ENCODE results near the gene CTIF. TPM values are rescaled to one million over a fixed set of nuclear protein-coding genes. Genes with fewer than 3 reads are reported as not detected.

CTIF gene
- total and polyA plus RNA-seq, 5 donors: 41.0 to 78.2 (median 48.5) TPM

DNA sequence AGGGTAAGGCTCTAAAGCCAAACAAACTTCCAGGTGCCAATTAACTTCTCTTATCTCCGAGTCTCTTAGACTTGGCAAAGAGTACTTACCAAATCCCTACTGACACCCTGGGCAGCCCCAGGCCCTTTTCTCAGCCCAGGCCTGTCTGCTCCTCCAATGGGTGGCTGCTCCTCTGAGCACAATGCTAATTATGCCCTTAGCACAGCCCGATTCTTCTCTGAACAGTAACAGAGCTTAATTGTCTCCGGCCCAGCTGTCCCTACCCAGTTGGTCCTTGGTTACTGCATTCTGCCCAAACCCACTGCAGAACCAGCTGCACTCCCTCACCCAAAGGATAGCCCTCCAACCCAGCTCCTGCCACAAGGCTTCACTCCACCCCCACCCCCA, 301.7 kb downstream of the CTIF start:
- no peak for ATAC-seq
- H3K9me3 ChIP-seq (ENCODE audit: control insufficient read depth, low read length): no peaks in the 10 kb centered on the region
- intact Hi-C loops (cut with DNase I): loop anchor here in 1 of 4 donors (10.0 kb wide), 1 partner anchor 56 kb away; no protein-coding TSS in a partner anchor
- H3K27ac ChIP-seq (ENCODE audit: low read length): peak overlapping the region; percentile 67
- WGBS: 29% methylated on average over 3 of the region's 3 CpGs
- DNase-seq: peak; percentile 12 to 50 (median 41)
- peaks cover 21% of the 10 kb centered on the region for H3K4me1 ChIP-seq (ENCODE audit: control insufficient read depth, insufficient read depth, low read length)
- H3K27me3 ChIP-seq (ENCODE audit: control insufficient read depth, insufficient read depth): no peaks in the 10 kb centered on the region
- no peak overlapping the region for H3K4me3 ChIP-seq (ENCODE audit: low read length)

DNA sequence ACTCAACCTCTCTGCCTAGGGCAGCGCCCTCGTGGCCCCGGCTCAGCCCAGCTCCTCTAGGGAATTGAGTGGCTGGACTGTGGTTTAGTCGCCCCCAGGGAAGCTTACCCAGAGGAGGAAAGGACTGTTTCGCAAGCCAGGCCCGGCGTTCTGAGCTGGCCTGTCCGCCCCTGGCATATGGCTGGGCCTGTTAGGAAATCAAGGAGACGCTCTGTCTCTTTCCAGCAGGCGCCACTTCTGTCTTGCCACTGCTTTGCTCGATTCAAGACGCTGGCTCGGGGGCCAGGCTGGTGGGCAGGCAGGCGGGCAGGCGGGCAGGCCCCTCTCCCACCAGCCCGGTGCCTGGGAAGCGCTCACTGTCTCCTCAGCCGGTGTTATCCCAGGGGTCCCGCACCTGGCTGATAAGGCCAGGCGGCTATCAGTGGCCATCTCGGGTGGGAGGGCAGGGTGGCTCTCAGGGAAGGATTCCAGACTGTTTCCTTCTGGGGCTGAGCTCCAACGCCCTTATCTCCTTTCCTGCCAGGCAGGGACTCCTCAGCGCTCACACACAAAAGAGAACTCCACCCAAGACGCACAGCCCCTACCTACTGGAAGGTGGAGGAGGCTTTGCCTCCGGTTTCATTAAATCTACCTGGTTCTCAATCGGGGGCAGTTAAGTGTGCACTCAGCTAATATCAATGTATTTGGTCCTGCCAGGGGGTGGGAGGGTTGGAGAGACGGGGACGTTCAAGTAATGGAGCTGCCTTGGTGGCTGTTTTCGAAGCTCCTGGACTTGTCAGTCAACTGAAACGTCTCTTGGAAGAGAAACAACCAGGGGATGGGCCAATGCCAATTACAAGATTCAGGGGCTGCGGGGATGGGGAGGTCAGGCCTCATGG, 302.8 kb downstream of the CTIF start:
- H3K4me1 ChIP-seq (ENCODE audit: control insufficient read depth, insufficient read depth, low read length): peaks cover 21% of the 10 kb centered on the region
- H3K9me3 ChIP-seq (ENCODE audit: control insufficient read depth, low read length): no peaks in the 10 kb centered on the region
- DNase-seq (peak; percentile 86 to 90 (median 88)), ATAC-seq (peak; percentile 66 to 67)
- H3K27ac ChIP-seq (ENCODE audit: low read length): peak overlapping the region; percentile 93
- H3K4me3 ChIP-seq (ENCODE audit: low read length): no peak overlapping the region
- intact Hi-C loops (cut with DNase I): loop anchor here in 1 of 4 donors (10.0 kb wide), 1 partner anchor 57 kb away; no protein-coding TSS in a partner anchor
- no peaks in the 10 kb centered on the region for H3K27me3 ChIP-seq (ENCODE audit: control insufficient read depth, insufficient read depth)
- WGBS: 48% methylated on average over 31 of the region's 31 CpGs

DNA sequence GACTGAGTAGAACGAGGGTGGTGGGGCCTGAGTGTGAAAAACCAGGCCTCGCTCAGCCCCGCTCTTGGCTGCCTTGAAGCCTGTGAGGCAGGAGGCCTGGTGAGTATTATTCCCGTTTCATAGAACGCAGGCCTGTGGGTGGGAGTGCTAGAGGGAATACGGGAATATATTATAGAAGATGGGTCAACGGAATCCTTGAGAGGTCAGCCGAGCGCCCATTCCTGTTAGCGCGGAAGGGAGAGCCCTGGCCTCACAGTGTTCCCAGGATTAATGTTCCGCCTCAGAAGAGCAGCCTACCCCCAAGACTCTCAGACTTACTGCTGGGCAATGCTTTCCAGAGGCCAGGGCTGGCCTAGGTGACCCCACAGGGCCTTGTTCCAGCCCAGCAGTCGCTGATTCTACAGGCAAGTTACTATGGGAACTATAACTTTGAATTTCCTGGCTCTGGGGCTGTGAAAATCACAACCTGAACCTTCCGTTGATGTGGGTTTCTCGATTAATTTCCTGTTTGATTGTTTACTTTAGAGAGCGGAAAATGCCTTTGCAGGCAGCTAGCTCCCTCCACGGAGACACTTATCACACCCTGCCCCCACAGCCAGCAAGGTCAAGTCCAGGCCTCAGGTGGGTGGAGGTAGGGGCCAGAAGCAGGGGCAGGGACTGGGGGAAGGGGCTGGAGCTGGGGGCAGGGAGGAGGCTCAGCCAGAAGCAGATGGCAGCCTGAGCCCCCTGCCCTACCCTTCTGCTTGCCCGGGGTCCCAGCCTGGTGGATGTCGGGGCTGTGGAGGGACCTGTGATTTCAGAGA, 303.6 kb downstream of the CTIF start:
- H3K4me3 ChIP-seq (ENCODE audit: low read length): no peak overlapping the region
- ATAC-seq (peak; percentile 69 to 85), DNase-seq (peak; percentile 69 to 81 (median 78))
- intact Hi-C loops (cut with DNase I): loop anchor here in 1 of 4 donors (10.0 kb wide), 1 partner anchor 58 kb away; no protein-coding TSS in a partner anchor
- WGBS: 48% methylated on average over 19 of the region's 19 CpGs
- H3K9me3 ChIP-seq (ENCODE audit: control insufficient read depth, low read length): no peaks in the 10 kb centered on the region
- H3K4me1 ChIP-seq (ENCODE audit: control insufficient read depth, insufficient read depth, low read length): peaks cover 21% of the 10 kb centered on the region
- H3K27ac ChIP-seq (ENCODE audit: low read length): peak overlapping the region; percentile 93
- H3K27me3 ChIP-seq (ENCODE audit: control insufficient read depth, insufficient read depth): no peaks in the 10 kb centered on the region

DNA sequence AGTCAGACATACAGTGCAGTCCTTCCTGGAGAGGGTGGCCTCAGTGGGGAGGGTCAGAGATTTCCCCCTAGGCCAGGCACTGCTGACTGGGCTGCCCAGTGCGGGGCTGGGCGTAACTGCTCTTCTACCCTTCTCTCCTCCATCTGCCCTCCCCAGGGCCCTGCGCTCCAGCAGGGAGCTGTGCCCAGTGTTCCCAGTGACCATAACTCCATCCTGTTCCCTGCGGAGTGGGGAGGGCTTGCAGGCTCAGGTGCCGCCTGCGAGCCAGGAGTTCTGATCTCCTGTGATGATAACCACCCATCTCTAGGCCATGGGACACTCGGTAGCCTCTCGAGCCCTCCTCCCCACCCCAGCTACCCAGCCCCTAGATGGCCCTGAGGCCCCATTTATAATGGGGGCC, 304.3 kb downstream of the CTIF start:
- DNase-seq (peak; percentile 24 to 58 (median 48)), ATAC-seq (peak in 1 of 2 donors; percentile 1)
- H3K9me3 ChIP-seq (ENCODE audit: control insufficient read depth, low read length): no peaks in the 10 kb centered on the region
- intact Hi-C loops (cut with DNase I): loop anchor here in 1 of 4 donors (10.0 kb wide), 1 partner anchor 58 kb away; no protein-coding TSS in a partner anchor
- 85% methylated on average over 8 of the region's 8 CpGs for WGBS
- no peak overlapping the region for H3K27ac ChIP-seq (ENCODE audit: low read length)
- H3K4me1 ChIP-seq (ENCODE audit: control insufficient read depth, insufficient read depth, low read length): peaks cover 28% of the 10 kb centered on the region
- no peaks in the 10 kb centered on the region for H3K27me3 ChIP-seq (ENCODE audit: control insufficient read depth, insufficient read depth)
- no peak overlapping the region for H3K4me3 ChIP-seq (ENCODE audit: low read length)

DNA sequence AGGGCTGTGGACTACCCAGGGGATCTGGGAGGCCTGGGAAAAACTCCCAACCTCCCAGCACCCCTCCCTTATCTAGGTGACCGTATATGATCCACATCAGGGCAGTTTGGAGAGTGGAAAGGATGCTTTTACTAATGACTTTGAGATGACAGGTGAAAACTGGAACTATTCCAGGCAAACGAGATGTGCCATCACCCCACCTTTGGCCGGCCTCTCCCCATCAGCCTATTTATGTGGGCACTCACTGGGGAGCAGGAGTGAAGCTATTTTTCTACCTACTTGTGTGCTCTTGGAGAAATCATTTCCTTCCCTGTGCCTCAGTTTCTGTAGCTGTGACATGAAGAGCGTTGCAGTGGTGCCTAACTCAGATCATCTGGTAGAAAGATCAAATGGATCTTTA, 304.8 kb downstream of the CTIF start:
- Histone ChIP-seq H3K4me1 (ENCODE audit: control insufficient read depth, insufficient read depth, low read length) (peaks cover 32% of the 10 kb centered on the region), H3K27me3 (ENCODE audit: control insufficient read depth, insufficient read depth) (no peaks in the 10 kb centered on the region), H3K4me3 (ENCODE audit: low read length) (no peak overlapping the region), H3K9me3 (ENCODE audit: control insufficient read depth, low read length) (no peaks in the 10 kb centered on the region), H3K27ac (ENCODE audit: low read length) (no peak overlapping the region)
- ATAC-seq (no peak), DNase-seq (no peak)
- intact Hi-C loops (cut with DNase I): loop anchor here in 1 of 4 donors (10.0 kb wide), 1 partner anchor 59 kb away; no protein-coding TSS in a partner anchor
- WGBS: 70% methylated on average over 4 of the region's 4 CpGs

DNA sequence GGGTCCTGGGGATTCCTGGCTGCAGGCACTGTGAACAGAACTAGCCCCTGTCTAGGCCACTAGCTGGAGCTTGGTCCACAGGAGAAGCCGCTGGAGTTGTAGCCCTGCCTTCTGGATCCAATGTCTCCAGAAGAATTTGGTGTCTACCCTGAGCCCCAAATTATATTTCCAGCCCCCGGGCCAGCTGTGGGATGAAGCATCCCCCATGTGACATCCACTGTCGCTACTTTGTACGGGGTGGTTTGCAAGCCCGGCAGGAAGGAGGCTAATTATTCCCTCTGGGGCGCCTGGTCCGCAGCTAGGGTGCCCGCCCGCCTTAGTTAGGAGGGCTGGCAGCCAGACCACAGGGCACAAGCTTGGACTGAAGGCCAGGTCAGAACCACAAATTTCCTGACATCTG, 305.4 kb downstream of the CTIF start:
- no peak for ATAC-seq
- no peaks in the 10 kb centered on the region for H3K9me3 ChIP-seq (ENCODE audit: control insufficient read depth, low read length)
- intact Hi-C loops (cut with DNase I): loop anchor here in 1 of 4 donors (10.0 kb wide), 1 partner anchor 59 kb away; no protein-coding TSS in a partner anchor
- no peak overlapping the region for H3K27ac ChIP-seq (ENCODE audit: low read length)
- no peak overlapping the region for H3K4me3 ChIP-seq (ENCODE audit: low read length)
- DNase-seq: peak; percentile 6 to 31 (median 21)
- WGBS: 85% methylated on average over 9 of the region's 9 CpGs
- no peaks in the 10 kb centered on the region for H3K27me3 ChIP-seq (ENCODE audit: control insufficient read depth, insufficient read depth)
- peaks cover 31% of the 10 kb centered on the region for H3K4me1 ChIP-seq (ENCODE audit: control insufficient read depth, insufficient read depth, low read length)

DNA sequence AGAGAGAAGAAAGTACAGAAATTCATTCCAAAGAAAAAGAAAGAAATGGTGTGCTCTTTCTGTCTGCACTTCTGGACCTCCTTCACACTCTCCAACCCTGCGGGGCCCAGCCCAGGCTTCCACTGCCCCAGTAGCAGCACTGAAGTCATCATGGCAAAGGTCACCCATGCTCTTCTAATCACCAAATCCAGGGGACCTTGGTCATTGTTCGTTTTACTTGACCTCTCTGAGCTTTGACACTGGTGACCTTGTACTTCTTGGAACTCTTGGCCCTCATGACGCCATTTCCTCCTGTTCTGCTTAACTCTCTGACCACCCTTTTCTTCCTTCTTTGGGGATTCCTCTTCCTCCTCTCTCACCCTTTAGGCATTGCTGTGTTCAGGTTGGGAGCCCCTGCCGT, 306.3 kb downstream of the CTIF start:
- ATAC-seq (peak in 1 of 2 donors; percentile 40), DNase-seq (peak; percentile 49 to 66 (median 55))
- no peak overlapping the region for H3K4me3 ChIP-seq (ENCODE audit: low read length)
- WGBS: 68% methylated on average over 4 of the region's 4 CpGs
- intact Hi-C loops (cut with DNase I): loop anchor here in 1 of 4 donors (10.0 kb wide), 1 partner anchor 60 kb away; no protein-coding TSS in a partner anchor
- peaks cover 25% of the 10 kb centered on the region for H3K4me1 ChIP-seq (ENCODE audit: control insufficient read depth, insufficient read depth, low read length)
- no peaks in the 10 kb centered on the region for H3K27me3 ChIP-seq (ENCODE audit: control insufficient read depth, insufficient read depth)
- no peaks in the 10 kb centered on the region for H3K9me3 ChIP-seq (ENCODE audit: control insufficient read depth, low read length)
- H3K27ac ChIP-seq (ENCODE audit: low read length): no peak overlapping the region

DNA sequence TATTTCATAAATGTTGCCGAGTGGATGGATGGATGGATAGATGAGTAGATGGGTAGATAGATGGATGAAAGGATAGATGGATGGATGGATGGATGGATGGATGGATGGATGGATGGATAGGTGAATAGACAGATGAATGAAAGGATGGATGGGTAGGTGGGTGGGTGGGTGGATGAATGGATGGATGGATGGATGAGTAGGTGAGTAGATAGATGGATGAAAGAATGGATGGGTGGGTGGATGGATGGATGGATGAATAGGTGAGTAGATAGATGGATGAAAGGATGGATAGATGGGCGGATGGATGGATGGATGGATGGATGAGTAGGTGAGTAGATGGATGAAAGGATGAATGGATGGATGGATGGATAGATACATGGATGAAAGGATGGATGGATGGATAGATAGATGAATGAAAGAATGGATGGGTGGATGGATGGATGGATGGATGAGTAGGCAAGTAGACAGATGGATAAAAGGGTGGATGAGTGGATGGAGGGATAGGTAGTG, 307.6 kb downstream of the CTIF start:
- 98% methylated on average over 2 of the region's 2 CpGs for WGBS
- no peak for DNase-seq
- no peak for ATAC-seq
- intact Hi-C loops (cut with DNase I): loop anchor here in 1 of 4 donors (10.0 kb wide), 1 partner anchor 62 kb away; no protein-coding TSS in a partner anchor
- Histone ChIP-seq H3K4me3 (ENCODE audit: low read length) (no peak overlapping the region), H3K9me3 (ENCODE audit: control insufficient read depth, low read length) (no peaks in the 10 kb centered on the region), H3K27ac (ENCODE audit: low read length) (no peak overlapping the region), H3K27me3 (ENCODE audit: control insufficient read depth, insufficient read depth) (no peaks in the 10 kb centered on the region), H3K4me1 (ENCODE audit: control insufficient read depth, insufficient read depth, low read length) (peaks cover 31% of the 10 kb centered on the region)

DNA sequence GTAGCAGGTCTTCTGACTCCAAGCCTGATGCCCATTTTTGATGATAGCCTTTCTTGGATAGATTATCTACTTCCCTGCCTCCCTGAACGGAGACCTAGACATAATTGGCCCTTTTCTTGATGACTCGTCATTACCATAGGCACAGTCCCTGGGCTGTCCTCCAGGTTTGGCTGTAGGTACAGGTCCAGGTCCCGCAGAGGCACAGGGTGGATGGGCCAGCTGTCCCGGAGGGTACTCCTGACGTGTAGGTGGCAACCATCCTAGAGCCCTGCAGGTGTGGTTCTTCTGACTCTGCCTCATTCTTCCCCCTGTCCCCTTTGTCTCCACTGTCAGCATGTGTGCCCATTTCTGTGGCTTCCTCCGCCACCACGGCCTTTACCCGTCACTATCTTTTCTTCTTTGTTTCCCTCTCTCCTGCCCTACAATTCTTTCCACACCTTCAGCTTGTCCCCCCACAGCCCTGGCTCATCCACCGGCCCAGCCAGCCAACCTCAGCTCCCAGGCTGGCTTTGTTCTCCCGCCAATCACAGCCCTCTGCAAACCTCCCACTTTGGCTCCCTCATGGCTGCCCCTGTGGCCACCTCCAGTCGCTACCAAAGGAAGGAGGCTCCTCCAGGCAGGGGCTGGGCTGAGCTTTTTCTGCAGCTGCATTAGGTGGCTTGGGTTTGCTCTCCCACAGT, 309.1 kb downstream of the CTIF start:
- intact Hi-C loops (cut with DNase I): loop anchor here in 1 of 4 donors (10.0 kb wide), 1 partner anchor 63 kb away; no protein-coding TSS in a partner anchor
- Histone ChIP-seq H3K4me1 (ENCODE audit: control insufficient read depth, insufficient read depth, low read length) (peaks cover 27% of the 10 kb centered on the region), H3K27me3 (ENCODE audit: control insufficient read depth, insufficient read depth) (no peaks in the 10 kb centered on the region), H3K4me3 (ENCODE audit: low read length) (no peak overlapping the region), H3K9me3 (ENCODE audit: control insufficient read depth, low read length) (no peaks in the 10 kb centered on the region), H3K27ac (ENCODE audit: low read length) (peak overlapping the region; percentile 50)
- 65% methylated on average over 11 of the region's 11 CpGs for WGBS
- DNase-seq (peak; percentile 10 to 55 (median 27)), ATAC-seq (no peak)

DNA sequence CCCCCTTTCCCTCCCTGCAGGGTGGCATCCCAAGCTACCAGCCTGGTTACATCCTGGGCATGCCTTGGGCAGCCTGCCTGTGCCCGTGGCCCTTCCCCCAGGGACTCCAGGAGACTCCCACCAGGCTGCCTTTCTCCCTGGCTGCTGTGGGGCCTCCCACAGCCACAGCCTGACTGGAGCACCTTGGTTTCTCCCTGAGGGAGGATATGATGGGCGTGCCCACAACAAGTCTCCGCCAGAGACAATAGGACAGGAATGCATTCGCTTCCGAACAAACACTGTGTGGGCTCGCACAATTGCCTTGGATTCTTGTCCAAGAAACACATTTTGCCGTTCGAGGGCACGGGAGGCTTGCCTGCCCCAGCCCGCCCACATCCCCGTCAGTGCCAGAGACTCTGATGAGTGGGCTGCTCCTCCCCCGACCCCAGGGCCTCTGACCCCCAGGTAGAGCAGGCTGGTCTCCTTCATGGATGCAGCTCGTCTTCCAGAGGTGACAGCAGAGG, 309.9 kb downstream of the CTIF start:
- Histone ChIP-seq H3K4me3 (ENCODE audit: low read length) (no peak overlapping the region), H3K4me1 (ENCODE audit: control insufficient read depth, insufficient read depth, low read length) (peaks cover 27% of the 10 kb centered on the region), H3K9me3 (ENCODE audit: control insufficient read depth, low read length) (no peaks in the 10 kb centered on the region), H3K27me3 (ENCODE audit: control insufficient read depth, insufficient read depth) (no peaks in the 10 kb centered on the region), H3K27ac (ENCODE audit: low read length) (peak overlapping the region; percentile 76)
- 65% methylated on average over 13 of the region's 13 CpGs for WGBS
- peak; percentile 48 to 82 for ATAC-seq
- intact Hi-C loops (cut with DNase I): loop anchor here in 1 of 4 donors (10.0 kb wide), 1 partner anchor 64 kb away; no protein-coding TSS in a partner anchor
- DNase-seq: peak; percentile 65 to 84 (median 82)
